SK-N-MC (cell line): Measurements from ENCODE around the gene EHBP1.

Experiments
- EZH2 ChIP-seq: fragments of 200-600 bp; sonication (generic); IDR thresholded peaks from one replicate; pipeline ENCODE4 v1.6.1; 2017; ENCODE audit warnings: antibody characterized with exemption
- FOXP2 ChIP-seq: optimal IDR thresholded peaks from 2 replicates; pipeline ENCODE3; 2011; ENCODE audit warnings: mild to moderate bottlenecking, moderate library complexity; ENCODE audit not compliant: insufficient read depth; ENCODE audit errors: extremely low read length, control extremely low read depth
- POLR2AphosphoS5 ChIP-seq: IDR thresholded peaks from 2 replicates; pipeline ENCODE4 v1.6.1; 2012; ENCODE audit warnings: mild to moderate bottlenecking, low read depth, low read length, borderline replicate concordance

- TF ChIP-seq EZH2: no peak
- no peak for TF ChIP-seq FOXP2
- TF ChIP-seq POLR2AphosphoS5: no peak
Measured at GRCh38 chr2:62686012-62686685, 19.4 kb upstream of the EHBP1 start.
